Colonic mucosa (tissue), 4 donors: ENCODE results near the gene MCC. TPM values are rescaled to one million over a fixed set of nuclear protein-coding genes. Genes with fewer than 3 reads are reported as not detected.

ENCODE experiments used
- DNase-seq: peaks from one replicate; pipeline ENCODE4 v3.0.0-alpha.2; 2020
- H3K27ac ChIP-seq: fragments of 200-600 bp; one replicate; pipeline ENCODE4 v1.8.0; 2021
- H3K27me3 ChIP-seq: fragments of 200-600 bp; one replicate; pipeline ENCODE4 v1.8.0; 2021
- H3K36me3 ChIP-seq: fragments of 200-600 bp; one replicate; pipeline ENCODE4 v1.8.0; 2021
- H3K4me1 ChIP-seq: fragments of 200-600 bp; one replicate; pipeline ENCODE4 v1.8.0; 2021; ENCODE audit warnings: mild to moderate bottlenecking
- H3K4me3 ChIP-seq: fragments of 200-600 bp; one replicate; pipeline ENCODE4 v1.8.0; 2021
- H3K9ac ChIP-seq, 2 donors: one replicate each; pipeline ENCODE4 v1.7.0; 2013; ENCODE audit warnings: control low read depth in 2 of 2, low read depth in 2 of 2, low read length in 2 of 2
- H3K9me3 ChIP-seq: fragments of 200-600 bp; one replicate; pipeline ENCODE4 v1.8.0; 2021
- intact Hi-C: fragments of 100-400 bp; cut with DNase I; formaldehyde crosslinking; loops from one replicate; pipeline ENCODE4 v1.14.1; 2022
- total RNA-seq, 2 donors: library from RNA; stranded (reverse); fragmentation: NEBNext Ultra II Directional in 1 of 2; extraction: Animal tissue kit (Norgen Biotek cat#: 25700) in 1 of 2; gene quantifications; one replicate each; pipeline ENCODE4 v1.2.1, GENCODE V29; 2021
- TF ChIP-seq, protein P1 (sequence below): fragments of 200-600 bp; IDR thresholded peaks from one replicate; pipeline ENCODE4 v1.8.0; 2022; ENCODE audit warnings: antibody characterized with exemption, mild to moderate bottlenecking
- donor health status: healthy.
- donor health status: DM: no; HTN: no; CAD: no.
- donor health status: DM: no; HTN: no; CAD: no.

The MCC gene
- total RNA-seq, 2 donors from 2014 or later = 1.9 to 3.1 TPM

DNA sequence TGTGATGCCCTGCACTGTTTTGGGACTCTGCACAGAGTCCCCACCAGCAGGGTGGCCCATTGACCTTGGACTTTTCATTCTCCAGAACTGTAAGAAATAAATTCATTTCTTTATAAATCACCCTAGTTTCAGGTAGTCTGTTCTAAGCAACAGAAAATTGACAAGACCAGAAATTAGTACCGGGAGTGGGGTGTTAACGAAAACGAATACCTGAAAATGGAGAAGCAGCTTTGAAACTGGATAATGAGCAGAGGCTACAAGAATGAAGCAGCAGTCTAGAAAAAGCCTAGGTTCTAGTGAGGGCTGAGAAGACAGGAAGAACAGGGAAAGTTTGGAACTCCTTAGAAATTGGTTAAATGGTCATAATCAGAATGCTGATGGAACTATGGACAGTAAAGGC, 2.1 kb upstream of the MCC start:
- DNase-seq = no peak
- H3K27me3 ChIP-seq = peaks cover 13% of the 10 kb centered on the region
- H3K27ac ChIP-seq = no peak overlapping the region
- intact Hi-C loops = no loop called here
- no peaks in the 10 kb centered on the region for H3K36me3 ChIP-seq
- TF ChIP-seq, protein P1, sequence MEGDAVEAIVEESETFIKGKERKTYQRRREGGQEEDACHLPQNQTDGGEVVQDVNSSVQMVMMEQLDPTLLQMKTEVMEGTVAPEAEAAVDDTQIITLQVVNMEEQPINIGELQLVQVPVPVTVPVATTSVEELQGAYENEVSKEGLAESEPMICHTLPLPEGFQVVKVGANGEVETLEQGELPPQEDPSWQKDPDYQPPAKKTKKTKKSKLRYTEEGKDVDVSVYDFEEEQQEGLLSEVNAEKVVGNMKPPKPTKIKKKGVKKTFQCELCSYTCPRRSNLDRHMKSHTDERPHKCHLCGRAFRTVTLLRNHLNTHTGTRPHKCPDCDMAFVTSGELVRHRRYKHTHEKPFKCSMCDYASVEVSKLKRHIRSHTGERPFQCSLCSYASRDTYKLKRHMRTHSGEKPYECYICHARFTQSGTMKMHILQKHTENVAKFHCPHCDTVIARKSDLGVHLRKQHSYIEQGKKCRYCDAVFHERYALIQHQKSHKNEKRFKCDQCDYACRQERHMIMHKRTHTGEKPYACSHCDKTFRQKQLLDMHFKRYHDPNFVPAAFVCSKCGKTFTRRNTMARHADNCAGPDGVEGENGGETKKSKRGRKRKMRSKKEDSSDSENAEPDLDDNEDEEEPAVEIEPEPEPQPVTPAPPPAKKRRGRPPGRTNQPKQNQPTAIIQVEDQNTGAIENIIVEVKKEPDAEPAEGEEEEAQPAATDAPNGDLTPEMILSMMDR = no peak
- no peak overlapping the region for H3K9ac ChIP-seq
- no peaks in the 10 kb centered on the region for H3K9me3 ChIP-seq
- H3K4me1 ChIP-seq = peaks cover 4% of the 10 kb centered on the region
- no peak overlapping the region for H3K4me3 ChIP-seq

DNA sequence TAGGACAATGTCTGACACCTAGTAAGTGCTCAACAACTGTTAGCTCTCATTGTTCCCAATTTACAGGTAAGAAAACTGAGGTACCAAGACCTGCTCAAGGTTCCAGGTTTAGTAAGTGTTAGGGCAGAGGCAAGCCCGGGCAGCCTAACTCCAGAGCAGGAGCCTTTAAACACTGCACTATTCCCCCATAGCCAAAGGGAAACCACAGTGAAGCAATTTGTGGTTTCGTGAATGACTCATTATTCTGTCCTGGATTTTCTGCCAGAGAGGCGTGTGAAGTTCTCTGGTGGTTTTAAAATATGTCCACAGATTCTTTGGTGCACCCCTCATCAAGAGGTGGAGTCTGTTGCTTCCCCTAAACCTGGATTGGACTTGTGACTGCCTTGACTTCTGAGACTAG, 1.0 kb upstream of the MCC start:
- peaks cover 4% of the 10 kb centered on the region for H3K4me1 ChIP-seq
- no peak overlapping the region for H3K9ac ChIP-seq
- no peak for DNase-seq
- intact Hi-C loops = no loop called here
- H3K4me3 ChIP-seq = no peak overlapping the region
- peaks cover 13% of the 10 kb centered on the region for H3K27me3 ChIP-seq
- H3K9me3 ChIP-seq = no peaks in the 10 kb centered on the region
- H3K27ac ChIP-seq = no peak overlapping the region
- H3K36me3 ChIP-seq = no peaks in the 10 kb centered on the region
- TF ChIP-seq, protein P1 = no peak

DNA sequence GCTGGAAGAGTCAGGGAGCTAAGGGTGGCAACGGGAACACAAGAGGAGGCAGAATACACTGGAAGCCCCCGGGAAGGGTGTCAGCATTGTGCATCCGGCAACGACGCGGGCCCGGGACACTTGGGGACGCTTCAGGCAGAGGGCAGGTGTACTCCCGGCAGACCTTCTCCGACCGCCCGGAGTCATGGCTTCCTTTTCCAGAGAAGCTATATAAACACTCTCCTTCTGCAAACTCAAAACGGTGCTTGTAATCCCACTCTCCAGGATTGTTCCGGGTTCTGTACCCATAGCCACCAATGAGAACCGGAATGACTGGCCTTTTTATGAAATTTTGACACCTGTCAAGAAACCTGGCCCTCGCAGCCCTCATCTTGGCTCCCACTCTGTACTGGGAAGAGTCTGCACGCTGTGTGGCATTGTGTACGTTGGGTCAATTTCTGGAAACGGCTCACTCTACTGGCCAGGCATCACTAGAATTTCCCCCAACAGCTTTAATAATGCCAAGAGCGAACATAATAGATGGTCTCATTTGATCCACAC, 462 bp upstream of the MCC start:
- no peaks in the 10 kb centered on the region for H3K9me3 ChIP-seq
- H3K9ac ChIP-seq = peak overlapping the region in 1 of 2 donors; percentile 8
- H3K27ac ChIP-seq = no peak overlapping the region
- TF ChIP-seq, protein P1 = no peak
- peaks cover 13% of the 10 kb centered on the region for H3K27me3 ChIP-seq
- intact Hi-C loops = no loop called here
- H3K36me3 ChIP-seq = no peaks in the 10 kb centered on the region
- H3K4me1 ChIP-seq = peaks cover 4% of the 10 kb centered on the region
- DNase-seq = no peak
- peak overlapping the region; percentile 57 for H3K4me3 ChIP-seq

DNA sequence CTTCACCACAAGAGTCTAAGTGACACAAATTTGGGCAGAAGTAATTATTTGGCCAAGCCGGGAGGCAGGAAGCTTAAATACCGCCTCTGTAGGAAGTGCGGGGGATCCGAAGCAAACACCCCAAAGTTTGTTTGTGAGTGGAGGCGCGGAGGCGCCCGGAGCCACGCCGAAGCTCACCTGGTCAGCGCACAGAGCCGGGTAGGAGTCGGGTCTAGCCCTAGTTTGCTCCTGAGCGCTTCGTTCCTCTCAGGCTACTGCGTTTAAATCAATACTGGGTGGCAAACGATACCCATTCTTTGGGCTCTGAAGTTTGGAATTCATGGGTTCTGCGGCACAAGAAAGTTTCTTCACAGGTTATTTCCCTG, 855 bp downstream of the MCC start:
- Histone ChIP-seq H3K9ac (no peak overlapping the region), H3K27me3 (peaks cover 13% of the 10 kb centered on the region), H3K4me3 (peak overlapping the region; percentile 57), H3K9me3 (no peaks in the 10 kb centered on the region), H3K4me1 (peaks cover 4% of the 10 kb centered on the region), H3K36me3 (no peaks in the 10 kb centered on the region), H3K27ac (no peak overlapping the region)
- TF ChIP-seq, protein P1 = no peak
- no peak for DNase-seq
- intact Hi-C loops = no loop called here

DNA sequence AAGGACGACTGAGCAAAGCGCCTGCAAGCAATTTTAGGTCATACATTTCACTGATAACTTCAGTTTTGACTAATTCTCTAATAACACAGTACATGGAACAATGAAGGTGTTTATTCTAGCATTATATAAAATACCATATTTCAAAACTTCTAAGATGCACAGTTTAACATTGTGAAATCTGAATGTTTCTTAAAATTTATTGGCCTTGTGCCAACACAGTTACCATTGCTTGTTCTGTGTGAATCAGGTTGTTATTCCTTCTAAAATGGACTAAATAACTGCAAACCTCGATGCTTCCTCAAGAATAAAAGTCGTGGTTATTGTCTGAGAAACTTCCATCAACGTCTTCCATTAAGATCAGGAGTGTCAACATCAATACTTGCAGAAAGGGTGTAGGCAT, 8.0 kb downstream of the MCC start:
- Histone ChIP-seq H3K4me3 (no peak overlapping the region), H3K9ac (no peak overlapping the region), H3K4me1 (no peaks in the 10 kb centered on the region), H3K9me3 (no peaks in the 10 kb centered on the region), H3K27ac (no peak overlapping the region), H3K36me3 (no peaks in the 10 kb centered on the region), H3K27me3 (no peaks in the 10 kb centered on the region)
- DNase-seq = no peak
- intact Hi-C loops = no loop called here
- TF ChIP-seq, protein P1 = no peak
